Activated naive CD4-positive, alpha-beta T cell (primary cell): ENCODE data around the gene FGB.
"Not testable (repeated sequence)": the region's sequence is repeated elsewhere in the genome, so short reads cannot be mapped to it uniquely, and the experiment has no call there.

Experiments
- DNase-seq, 4 experiments: peaks; one replicate each; lab custom pipeline; 2025; lab: John Stamatoyannopoulos, UW

FGB gene

GRCh38 chr4:154566639-154567204 is 3.9 kb downstream of the FGB start:
- no peak for DNase-seq

DNA sequence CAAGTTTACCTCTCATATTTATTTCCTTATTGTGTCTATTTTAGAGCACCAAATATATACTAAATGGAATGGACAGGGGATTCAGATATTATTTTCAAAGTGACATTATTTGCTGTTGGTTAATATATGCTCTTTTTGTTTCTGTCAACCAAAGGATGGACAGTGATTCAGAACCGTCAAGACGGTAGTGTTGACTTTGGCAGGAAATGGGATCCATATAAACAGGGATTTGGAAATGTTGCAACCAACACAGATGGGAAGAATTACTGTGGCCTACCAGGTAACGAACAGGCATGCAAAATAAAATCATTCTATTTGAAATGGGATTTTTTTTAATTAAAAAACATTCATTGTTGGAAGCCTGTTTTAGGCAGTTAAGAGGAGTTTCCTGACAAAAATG is 6.2 kb downstream of the FGB start:
- no peak for DNase-seq

DNA sequence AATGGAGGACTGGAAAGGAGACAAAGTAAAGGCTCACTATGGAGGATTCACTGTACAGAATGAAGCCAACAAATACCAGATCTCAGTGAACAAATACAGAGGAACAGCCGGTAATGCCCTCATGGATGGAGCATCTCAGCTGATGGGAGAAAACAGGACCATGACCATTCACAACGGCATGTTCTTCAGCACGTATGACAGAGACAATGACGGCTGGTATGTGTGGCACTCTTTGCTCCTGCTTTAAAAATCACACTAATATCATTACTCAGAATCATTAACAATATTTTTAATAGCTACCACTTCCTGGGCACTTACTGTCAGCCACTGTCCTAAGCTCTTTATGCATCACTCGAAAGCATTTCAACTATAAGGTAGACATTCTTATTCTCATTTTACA is 6.8 kb downstream of the FGB start:
- no peak for DNase-seq

GRCh38 chr4:154573190-154573870 is 10.5 kb downstream of the FGB start:
- DNase-seq = no peak

DNA sequence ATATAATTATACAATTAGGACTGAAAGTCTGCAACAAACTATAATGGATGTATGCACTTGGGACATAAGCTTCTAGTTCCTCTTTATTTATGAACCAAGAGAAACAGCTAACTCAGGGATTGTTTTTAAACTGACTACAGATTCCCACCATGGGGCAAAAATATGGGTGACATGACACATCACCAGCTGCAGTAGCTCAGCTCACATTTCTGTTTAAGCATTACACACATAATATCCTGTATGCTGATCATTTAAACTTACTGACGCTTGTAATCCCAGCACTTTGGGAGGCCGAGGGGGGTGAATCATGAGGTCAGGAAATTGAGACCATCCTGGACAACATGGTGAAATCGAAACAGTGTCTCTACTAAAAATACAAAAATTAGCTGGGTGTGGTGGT is 11.5 kb downstream of the FGB start:
- DNase-seq = no peak

- no peak for DNase-seq
Measured at GRCh38 chr4:154577324-154577723, 14.5 kb downstream of the FGB start.

DNA sequence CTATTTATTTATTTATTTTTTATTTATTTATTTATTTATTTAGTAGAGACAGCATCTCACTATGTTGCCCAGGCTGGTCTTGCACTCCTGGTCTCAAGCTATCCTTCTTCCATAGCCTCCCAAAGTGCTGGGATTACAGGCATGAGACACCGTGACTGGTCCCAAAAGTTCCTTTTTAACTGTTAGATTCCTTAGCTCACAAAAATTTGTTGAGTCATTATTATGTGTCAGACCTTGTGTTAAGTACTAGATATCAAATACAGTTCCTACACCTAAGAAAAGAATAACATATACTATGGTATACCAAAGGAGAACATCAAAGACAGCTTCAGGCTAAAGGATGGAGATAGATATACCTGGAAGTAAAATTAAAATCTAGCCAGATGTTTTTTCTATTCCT is 16.1 kb downstream of the FGB start:
- DNase-seq = no peak

GRCh38 chr4:154579927-154580326 is 17.1 kb downstream of the FGB start:
- DNase-seq = no peak

- DNase-seq = no peak
Measured at GRCh38 chr4:154582723-154583122, 19.9 kb downstream of the FGB start.

DNA sequence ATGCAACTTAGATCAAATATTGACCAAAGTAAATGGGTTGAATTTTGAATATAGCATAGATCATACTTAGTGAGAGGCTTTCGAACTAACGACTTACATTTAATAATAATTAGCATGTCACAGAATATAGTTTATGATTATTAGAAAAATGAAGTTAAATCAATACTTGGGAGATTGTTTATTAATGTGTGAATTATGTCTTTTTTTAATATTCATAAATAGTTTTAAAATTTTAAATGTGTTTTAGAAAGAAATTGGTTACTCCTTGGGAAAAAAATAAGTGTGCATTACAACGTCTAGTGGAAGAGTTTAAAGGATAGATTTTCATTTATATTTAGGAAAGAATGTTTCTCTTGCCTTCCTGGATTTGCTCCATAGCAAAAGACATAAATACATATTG is 20.4 kb downstream of the FGB start:
- DNase-seq = no peak

GRCh38 chr4:154583677-154584076 is 20.9 kb downstream of the FGB start:
- no peak for DNase-seq

DNA sequence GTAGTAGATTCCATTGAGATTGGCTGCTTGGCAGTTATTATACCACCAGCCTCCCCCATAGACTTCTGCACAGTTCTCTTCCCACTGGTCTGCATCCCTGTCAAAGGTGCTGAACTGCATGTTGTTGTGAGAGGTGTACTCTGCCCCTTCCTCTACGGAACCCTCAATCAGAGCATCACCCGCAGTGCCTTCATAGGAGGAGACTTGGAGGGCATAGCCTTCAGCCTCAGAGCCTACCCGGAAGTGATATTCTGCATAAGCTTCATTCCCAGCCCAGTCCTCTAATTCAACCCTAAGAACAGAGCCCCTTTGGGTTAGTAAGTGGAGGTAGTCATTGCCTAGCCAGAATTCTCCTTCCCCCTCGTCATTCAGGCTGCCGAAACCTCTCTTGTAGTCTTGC is 21.4 kb downstream of the FGB start:
- no peak for DNase-seq

- no peak for DNase-seq
Measured at GRCh38 chr4:154585369-154586018, 22.7 kb downstream of the FGB start.

GRCh38 chr4:154586296-154587033 is 23.7 kb downstream of the FGB start:
- DNase-seq = no peak

- no peak for DNase-seq
Measured at GRCh38 chr4:154588198-154588597, 25.4 kb downstream of the FGB start.

- DNase-seq = no peak
Measured at GRCh38 chr4:154589296-154590197, 26.7 kb downstream of the FGB start.

- no peak for DNase-seq
Measured at GRCh38 chr4:154590329-154591006, 27.7 kb downstream of the FGB start, which contains the start of gene FGA. FGA (minus strand) TSS chr4:154590742; CDS start chr4:154590687, 55 bp downstream.

DNA sequence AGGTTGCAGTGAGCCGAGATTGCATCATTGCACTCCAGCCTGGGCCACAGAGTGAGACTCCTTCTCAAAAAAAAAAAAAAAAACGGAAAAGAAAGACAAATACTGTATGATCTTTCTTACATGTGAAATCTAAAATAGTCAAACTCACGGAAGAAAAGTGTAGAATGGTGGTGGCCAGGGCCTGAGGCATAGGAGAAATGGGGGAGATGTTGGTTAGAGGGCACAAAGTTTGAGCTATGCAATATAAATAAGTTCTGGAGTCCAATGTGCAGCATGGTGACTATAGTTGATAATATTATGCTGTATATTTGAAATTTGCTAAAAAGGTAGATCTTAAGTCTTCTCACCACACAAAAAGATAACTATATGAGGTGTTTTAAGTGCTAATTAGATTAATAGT is 29.1 kb downstream of the FGB start:
- DNase-seq = no peak

GRCh38 chr4:154593868-154594267 is 31.1 kb downstream of the FGB start:
- no peak for DNase-seq

DNA sequence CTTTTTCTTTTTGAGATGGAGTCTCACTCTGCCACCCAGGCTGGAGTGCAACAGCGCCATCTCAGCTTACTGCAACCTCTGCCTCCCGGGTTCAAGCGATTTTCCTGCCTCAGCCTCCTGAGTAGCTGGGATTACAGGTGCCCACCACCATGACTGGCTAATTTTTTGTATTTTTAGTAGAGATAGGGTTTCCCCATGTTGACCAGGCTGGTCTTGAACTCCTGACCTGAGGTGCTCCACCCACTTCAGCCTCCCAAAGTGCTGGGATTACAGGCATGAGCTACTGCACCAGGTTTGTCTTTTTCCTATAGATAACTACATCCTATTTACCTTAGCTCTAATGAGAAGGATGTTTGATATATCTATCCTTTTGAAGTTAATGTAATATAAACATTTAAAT is 31.5 kb downstream of the FGB start:
- not testable (repeated sequence) for DNase-seq

- DNase-seq = no peak
Measured at GRCh38 chr4:154595807-154596206, 33.0 kb downstream of the FGB start.
